GM18868 (cell line): Measurements from ENCODE around the gene ALG3.
"Not testable (repeated sequence)": the region's sequence is repeated elsewhere in the genome, so short reads cannot be mapped to it uniquely, and the experiment has no call there.

ENCODE experiments used
- ATAC-seq: cut with Tn5 transposase; IDR thresholded peaks from one replicate; pipeline ENCODE4 v1.9.1; 2021; ENCODE audit warnings: mild to moderate bottlenecking, moderate library complexity; ENCODE audit not compliant: unreplicated experiment

Gene ALG3

GRCh38 chr3:184248454-184249411 is at the start of gene ALG3:
Gene ALG3, minus strand, starts transcription at chr3:184248962. Its CDS starts 22 bp downstream, at chr3:184248940.
- ATAC-seq: no peak

DNA sequence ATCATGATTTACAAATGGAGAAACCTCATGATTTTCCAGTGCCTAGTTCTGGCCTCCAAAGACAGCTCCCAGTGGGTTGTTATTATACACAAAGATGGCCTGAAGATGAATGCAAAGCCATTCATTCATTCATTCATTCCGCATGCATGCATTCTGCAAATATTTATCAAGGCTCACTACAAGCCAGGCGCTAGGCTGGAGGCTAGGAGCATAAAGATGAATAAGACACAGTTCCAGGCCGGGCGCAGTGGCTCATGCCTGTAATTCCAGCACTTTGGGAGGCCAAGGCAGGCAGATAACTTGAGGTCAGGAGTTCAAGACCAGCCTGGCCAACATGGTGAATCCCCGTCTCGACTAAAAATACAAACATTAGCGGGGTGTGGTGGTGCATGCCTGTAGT is 47.9 kb upstream of the ALG3 start:
- no peak for ATAC-seq

GRCh38 chr3:184295771-184296170 is 47.0 kb upstream of the ALG3 start:
- ATAC-seq: no peak

DNA sequence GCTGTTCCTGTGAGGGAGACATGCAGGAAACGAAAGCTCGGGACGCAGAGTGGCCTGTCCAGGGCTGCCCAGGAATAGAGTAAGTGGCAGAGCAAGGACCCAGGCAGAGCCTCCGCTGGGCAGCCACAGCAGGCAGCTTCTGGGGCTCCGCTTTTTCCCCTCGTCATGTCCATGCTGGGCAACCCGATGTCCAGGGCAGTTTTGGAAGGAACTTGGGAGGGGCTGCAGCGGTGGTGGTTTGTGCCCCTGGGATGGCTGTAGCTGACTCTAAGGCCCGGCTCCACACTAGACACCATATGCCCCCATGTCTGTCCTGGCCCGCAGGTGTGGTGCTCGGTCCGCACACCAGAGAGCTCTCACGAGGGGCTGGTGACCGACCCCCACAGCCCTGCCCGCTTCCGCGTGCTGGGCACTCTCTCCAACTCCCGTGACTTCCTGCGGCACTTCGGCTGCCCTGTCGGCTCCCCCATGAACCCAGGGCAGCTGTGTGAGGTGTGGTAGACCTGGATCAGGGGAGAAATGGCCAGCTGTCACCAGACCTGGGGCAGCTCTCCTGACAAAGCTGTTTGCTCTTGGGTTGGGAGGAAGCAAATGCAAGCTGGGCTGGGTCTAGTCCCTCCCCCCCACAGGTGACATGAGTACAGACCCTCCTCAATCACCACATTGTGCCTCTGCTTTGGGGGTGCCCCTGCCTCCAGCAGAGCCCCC is 43.1 kb upstream of the ALG3 start:
- no peak for ATAC-seq

GRCh38 chr3:184291044-184291737 is 42.4 kb upstream of the ALG3 start:
- ATAC-seq: no peak

DNA sequence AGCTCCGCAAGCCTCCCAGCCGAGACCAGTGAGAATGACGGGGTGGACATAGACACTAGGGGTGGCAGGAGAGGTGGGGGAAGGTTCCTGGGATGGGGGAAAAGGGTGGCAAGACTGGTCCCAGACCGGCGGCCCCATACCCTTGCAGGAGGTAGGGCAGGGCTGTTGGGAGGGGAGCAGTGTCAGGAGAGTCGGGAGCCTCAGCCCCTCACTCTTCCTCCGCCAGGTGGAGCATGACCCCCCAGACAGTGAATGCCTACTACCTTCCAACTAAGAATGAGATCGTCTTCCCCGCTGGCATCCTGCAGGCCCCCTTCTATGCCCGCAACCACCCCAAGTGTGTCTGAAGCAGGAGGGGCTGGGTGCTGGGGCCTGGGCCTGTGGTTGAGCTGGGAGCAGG is 41.6 kb upstream of the ALG3 start:
- ATAC-seq: no peak

- ATAC-seq: no peak
Measured at GRCh38 chr3:184289426-184289938, 40.7 kb upstream of the ALG3 start.

GRCh38 chr3:184284696-184285095 is 35.9 kb upstream of the ALG3 start:
- ATAC-seq: no peak

DNA sequence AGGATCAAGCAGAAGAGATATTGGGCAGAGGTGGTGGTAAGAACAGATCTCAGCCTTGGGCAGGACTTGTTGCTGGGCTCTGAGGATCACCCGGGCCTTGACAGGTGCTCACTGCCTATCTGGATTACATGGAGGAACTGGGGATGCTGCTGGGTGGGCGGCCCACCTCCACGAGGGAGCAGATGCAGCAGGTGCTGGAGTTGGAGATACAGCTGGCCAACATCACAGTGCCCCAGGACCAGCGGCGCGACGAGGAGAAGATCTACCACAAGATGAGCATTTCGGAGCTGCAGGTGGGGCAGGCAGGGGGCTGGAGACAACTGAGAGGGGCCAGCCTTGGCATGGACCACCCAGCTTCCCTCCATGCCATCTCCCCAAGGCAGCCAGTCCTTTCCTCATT is 34.9 kb upstream of the ALG3 start:
- ATAC-seq: no peak

DNA sequence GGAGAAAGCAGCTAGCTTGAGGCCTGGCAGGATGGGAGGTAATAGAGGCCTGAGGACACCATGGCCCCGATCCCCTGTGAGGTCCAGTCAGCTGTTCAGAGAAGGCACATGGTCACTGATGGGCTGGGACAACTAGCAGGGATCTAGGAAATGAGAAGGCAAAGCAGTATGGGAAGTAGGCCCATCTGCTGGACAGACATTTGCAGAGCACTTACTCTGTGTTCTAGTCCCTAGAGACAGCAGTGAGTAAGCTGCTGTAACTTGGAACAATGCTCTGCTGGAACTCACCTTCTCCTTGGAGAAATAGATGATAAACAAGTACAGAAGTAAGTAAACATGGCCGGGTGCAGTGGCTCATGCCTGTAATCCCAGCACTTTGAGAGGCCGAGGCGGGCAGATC is 34.2 kb upstream of the ALG3 start:
- no peak for ATAC-seq

GRCh38 chr3:184277366-184277765 is 28.6 kb upstream of the ALG3 start:
- ATAC-seq: no peak

DNA sequence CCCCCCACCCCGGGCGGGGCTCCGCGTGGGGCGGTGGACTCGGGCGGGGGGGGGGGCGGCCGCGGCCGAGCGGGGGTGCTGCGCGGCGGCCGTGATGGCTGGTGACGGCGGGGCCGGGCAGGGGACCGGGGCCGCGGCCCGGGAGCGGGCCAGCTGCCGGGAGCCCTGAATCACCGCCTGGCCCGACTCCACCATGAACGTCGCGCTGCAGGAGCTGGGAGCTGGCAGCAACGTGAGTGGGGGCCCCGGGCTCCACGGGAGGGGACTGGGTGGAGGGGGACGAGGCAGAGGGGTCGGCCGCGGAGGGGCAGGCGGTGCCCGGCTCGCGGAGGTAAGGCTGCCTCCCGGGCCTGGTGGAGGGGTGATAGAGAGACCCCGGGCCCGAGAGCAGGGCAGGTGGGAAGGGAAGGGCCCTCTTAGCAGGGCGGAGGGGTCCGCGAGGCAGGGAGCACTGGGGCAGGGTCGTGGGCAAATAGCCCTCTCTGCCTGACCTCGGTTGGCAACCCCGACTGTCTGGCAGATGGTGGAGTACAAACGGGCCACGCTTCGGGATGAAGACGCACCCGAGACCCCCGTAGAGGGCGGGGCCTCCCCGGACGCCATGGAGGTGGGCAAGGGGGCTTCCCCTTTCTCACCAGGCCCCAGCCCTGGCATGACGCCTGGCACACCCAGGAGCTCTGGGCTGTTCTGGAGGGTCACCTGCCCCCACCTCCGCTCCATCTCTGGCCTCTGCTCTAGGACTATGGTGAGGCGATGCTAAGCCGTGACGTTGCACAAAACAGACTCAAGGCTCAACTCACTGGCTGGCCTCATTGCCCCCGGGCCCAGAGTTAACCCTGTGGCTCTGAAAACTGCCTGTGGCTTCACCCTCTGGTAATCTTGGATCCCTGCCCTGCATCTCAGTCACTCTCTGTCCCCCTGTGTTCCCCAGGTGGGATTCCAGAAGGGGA is 27.5 kb upstream of the ALG3 start, which contains the start of gene ECE2:
Gene ECE2, plus strand, starts transcription at position 62 of the 950 bp plus-strand sequence. Its CDS starts 132 bp downstream, at position 194.
- ATAC-seq: no peak

GRCh38 chr3:184275381-184275701 is 26.6 kb upstream of the ALG3 start:
- ATAC-seq: no peak

GRCh38 chr3:184272269-184272668 is 23.5 kb upstream of the ALG3 start:
- no peak for ATAC-seq

DNA sequence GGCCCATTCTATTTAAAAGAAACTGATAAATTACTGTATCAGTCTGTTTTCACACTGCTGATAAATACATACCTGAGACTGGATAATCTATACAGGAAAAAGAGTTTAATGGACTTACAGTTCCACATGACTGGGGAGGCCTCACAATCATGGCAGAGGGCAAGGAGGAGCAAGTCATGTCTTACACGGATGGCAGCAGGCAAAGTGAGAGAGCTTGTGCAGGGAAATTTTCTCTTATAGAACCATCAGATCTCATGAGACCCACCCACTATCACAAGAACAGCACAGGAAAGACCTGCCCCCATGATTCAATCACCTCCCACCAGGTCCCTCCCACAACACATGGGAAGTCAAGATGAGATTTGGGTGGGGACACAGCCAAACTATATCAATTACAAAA is 18.5 kb upstream of the ALG3 start:
- ATAC-seq: not testable (repeated sequence)

DNA sequence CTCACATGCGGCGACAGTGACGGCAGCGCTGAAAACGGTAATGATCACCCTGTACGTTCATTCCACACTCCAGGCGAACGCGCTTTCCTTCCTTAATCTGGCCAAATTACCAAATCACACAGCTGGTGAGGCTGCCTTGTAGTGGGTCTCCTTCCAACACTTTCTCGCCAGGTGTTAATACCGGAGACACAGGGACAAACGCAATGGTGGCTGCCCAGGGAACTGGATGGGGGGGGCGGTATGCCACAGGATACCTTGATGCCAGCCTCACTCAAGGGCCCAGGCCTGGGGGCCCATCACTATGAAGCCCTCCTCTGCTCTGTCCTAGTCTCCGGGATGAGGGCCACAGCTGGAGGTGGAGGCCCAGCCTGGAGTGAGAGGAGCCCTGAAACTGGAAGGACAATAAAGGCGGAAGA is 14.0 kb upstream of the ALG3 start:
- ATAC-seq: no peak

DNA sequence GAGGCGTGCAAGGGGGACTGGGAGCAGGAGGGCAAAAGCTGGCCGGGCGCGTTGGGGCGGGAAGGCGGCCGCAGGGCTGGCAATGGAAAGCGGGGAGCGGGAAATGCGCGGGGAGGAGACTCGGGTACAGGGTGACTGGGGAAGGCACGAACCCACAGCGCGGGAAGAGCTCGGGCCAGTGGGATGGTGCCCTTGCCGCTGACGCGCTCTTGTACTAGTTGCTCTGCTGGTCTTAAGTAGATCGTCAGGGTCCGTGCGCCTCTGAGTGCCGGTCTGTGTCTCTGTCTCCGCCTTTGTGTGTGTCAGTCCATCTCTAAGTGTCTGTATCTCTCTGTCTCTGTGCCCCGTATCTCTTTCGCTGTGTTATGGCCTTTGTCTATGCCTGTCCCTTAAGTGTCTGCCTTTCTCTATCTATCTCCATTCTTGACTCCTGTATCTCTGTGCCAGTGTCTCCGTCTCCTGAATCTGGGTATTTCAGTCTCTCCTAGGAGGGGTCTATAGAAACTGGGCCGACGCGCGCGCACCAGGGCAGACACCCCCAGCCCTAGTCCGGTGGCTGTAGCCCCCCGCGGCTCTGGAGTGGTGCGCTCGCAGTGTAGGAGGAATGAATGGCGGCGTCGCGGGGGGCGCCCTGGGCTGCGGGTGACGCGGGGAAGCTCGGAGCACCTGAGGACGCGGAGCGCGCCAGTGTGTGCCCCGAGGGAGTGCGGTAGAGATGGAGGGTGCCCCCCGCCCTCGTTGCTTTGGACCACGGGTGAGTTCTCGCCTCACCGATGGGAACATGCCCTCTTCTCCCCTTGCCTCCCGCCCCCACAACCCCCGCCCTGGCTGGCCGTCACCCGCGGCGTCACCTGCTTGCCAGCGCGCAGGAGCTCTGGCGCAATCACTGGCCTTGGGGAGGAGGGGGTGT is 13.3 kb upstream of the ALG3 start:
- ATAC-seq: no peak

DNA sequence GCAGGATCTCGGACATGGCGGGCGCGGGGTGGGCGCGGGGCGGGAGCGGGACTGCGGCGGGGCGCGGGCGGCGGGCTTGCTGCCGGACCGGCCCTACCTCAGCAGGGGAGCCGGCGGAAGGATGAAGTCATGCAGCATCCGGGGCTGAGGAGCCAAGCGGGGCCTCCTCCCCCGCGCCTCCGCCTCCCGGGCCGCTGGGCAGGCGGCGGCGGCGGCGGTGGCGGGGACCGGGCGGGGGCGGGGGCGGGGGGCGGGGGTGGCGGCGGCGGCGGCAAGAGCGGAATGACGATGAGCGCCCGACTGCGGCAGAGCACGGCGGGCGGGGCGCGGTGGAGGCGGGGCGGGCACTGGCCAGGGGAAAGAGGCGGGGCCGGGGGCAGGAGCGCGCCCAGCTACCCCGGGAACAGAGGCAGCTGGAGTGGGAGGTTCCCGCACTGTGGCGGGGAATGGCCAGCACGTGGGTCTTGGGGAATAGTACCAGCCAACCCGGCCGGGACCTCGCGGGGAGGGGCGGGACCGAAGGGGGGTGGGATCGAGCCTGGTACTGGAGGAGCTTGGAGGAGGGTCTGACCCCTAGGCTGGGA is 12.6 kb upstream of the ALG3 start, which contains the start of gene CAMK2N2:
Gene CAMK2N2, minus strand, starts transcription at position 284 of the 584 bp plus-strand sequence. Its CDS starts 268 bp downstream, at position 16.
- no peak for ATAC-seq
